HG02642 (cell line): ENCODE data around the gene GPX7.

Experiments used
- ATAC-seq: cut with Tn5 transposase; IDR thresholded peaks from one replicate; pipeline ENCODE4 v1.9.1; 2021; ENCODE audit warnings: mild to moderate bottlenecking; ENCODE audit not compliant: unreplicated experiment, poor library complexity

The GPX7 gene

GRCh38 chr1:52585474-52585873, 16.7 kb upstream of the GPX7 start:
- no peak for ATAC-seq

DNA sequence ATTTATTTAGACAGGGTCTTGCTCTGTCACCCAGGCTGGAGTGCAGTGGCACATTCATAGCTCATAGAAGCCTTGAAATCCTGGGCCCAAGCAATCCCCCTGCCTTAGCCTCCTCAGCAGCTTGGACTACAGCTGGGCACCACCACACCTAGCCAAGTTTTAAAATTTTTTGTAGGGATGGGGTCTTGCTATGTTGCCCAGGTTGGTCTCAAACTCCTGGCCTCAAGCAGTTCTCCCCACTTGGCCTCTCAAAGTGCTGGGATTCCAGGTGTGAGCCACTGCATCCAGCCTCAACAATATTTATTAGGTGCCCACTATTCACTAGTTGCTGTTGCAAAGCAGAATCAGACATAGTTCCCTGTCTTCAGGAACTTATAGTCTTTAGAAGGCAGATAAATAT, 14.1 kb upstream of the GPX7 start:
- no peak for ATAC-seq

DNA sequence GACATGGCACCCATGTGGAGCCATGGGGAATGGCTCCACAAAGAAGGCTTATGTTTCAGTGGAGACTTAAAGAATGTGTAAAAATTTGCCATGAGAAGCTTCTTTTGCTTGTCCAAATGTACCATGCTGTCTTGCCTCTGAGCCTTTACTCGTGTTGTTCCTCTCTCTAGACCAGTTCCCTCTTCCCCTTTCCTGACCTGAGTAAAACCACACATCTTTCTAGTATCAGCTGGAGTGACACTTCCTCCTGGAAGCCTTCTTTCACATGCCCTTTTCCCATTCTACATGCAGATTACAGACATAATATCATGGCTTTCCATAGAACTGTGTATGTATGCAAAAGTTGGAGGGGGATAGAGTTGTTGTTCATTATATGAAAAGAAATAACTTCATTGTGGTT, 13.6 kb upstream of the GPX7 start:
- no peak for ATAC-seq

DNA sequence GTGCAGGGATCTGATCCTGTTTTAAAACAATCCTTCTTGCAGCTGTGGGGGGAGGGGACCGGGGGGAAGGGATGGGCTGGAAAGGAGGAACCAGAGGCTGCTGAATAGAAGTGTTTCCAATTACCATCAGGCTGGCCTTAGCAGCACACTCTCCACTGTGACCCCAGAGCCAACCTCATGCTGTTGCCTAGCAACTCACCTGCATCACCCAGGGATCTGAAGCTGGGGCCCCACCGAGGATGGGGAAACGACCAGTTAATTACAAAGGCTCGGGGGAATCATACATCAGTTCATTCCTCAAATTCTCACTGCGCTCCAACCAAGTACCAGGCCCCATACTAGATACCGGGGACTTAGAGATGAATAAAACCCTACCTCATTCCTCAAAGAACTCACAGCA, 11.9 kb upstream of the GPX7 start:
- ATAC-seq = no peak

GRCh38 chr1:52592637-52593323, 9.4 kb upstream of the GPX7 start:
- ATAC-seq = no peak

DNA sequence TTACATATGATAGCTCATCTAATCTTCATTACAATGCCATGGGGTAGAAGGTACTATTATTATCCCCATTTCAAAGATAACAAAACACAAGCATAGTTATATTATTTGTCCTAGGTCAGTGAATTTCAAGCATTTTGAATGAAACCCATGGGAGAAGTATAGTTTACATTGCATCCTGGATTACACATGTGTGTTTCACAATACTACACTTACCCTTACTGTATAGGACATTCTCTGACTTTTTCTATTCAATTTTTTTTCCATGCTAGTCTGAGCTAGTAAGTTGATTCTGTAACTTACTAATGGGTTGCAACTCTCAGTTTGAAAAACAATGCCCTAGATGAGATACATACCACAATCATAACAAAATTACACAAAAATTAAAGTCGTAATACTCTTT, 8.7 kb upstream of the GPX7 start:
- no peak for ATAC-seq

- ATAC-seq = no peak
Observed at GRCh38 chr1:52595061-52595460, 7.1 kb upstream of the GPX7 start.

DNA sequence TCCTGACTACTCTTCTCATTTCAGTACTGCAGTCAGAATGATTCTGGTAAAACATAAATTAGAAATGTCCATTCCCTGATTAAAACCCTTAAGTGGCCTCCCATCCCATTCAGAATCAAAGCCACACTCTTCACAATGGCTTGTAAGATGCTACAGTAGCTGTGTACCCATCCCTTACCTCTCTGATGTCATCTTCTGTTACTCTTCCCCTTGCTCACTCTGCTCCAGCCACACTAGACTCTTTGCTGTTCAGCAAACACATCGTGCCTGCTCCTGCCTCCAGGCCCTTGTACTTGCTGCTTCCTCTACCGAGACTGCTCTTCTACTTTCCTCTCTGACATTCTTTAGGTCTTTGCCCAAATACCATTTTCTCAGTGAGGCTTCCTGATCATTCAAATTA, 4.3 kb upstream of the GPX7 start:
- ATAC-seq = no peak

- no peak for ATAC-seq
Observed at GRCh38 chr1:52598729-52599128, 3.4 kb upstream of the GPX7 start.

GRCh38 chr1:52599236-52599635, 2.9 kb upstream of the GPX7 start:
- no peak for ATAC-seq

DNA sequence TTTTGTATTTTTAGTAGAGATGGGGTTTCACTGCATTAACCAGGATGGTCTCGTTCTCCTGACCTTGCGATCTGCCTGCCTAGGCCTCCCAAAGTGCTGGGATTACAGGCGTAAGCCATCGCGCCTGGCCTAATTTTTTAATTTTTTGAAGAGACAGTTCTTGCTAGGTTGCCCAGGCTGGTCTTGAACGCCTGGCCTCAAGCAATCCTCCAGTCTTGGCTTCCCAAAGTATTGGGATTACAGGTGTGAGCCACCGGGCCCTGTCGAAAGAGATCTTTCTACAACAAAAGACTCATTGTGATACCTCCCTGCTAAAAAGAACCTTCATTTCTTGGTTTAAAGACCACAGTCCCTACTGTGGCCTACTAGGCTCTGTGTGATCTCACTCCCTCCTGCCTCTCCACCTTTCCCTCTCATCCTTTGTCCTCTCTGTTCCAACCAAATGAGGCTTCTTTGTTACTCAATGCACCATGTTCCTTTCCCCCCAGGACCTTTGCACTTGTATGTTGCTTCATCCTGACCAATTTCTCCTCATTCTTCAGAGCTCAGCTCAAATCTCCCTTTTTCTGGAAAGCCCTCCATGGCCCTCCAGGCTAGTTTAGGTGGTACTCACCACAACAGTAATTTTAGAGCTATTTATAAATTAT, 1.5 kb upstream of the GPX7 start:
- no peak for ATAC-seq

DNA sequence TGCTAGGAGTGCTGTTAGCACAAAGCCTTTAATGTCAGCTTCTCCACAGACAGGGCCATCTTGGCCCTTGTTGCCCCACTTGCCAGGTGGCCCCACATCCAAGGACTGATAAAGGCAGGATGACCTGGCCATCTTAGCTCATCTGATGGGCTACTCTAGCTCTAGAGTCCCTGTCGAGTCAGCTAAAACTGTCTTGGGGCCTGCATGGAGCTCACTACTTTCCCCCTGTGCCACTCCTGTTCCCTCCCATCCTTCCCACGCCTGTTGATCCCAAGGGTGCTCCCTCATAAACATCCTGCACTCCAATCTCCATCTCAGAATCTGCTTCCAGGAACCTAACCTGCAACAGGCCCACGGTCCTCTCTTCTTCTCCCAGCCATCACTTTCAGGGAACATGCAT, 652 bp upstream of the GPX7 start:
- no peak for ATAC-seq

GRCh38 chr1:52602856-52603600, 857 bp downstream of the GPX7 start:
- ATAC-seq = no peak

- no peak for ATAC-seq
Observed at GRCh38 chr1:52603630-52604029, 1.5 kb downstream of the GPX7 start.

DNA sequence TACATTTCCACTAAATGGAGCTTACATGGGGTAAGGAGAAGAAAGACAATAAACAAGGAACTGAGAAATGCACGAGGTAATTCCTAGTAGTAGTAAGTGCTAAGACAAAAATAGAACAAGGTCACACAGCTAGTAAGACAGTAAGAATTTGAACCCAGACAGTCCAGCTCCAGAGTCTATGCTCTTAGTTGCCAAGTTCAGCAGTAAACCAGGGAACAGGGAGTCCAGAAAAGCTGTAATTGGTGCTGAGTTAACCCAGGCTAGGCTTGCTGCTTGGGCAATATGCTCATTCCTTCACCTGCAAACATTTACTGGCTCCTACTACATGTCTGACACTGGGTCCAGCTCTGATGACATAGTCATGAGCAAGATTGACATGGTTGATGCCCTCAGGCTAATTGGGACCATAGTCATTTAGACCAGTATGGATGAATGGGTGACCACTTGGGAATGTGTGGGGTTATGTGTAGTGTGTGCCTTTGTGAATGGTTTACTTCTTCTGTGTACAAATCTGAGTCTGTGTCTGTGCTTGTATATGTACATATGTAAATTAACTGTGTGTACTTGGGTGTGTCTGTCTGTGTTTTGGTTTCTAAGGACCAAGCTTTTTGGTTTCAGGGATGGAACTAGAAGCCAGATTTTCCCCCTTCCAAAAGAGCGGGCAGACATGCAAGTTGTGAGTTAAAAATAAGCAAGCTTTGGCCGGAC, 2.0 kb downstream of the GPX7 start:
- no peak for ATAC-seq

- no peak for ATAC-seq
Observed at GRCh38 chr1:52613636-52614373, 11.6 kb downstream of the GPX7 start.

- ATAC-seq = no peak
Observed at GRCh38 chr1:52614671-52615070, 12.5 kb downstream of the GPX7 start.

- ATAC-seq = no peak
Observed at GRCh38 chr1:52615489-52616042, 13.4 kb downstream of the GPX7 start.

GRCh38 chr1:52621950-52622349, 19.8 kb downstream of the GPX7 start:
- no peak for ATAC-seq

DNA sequence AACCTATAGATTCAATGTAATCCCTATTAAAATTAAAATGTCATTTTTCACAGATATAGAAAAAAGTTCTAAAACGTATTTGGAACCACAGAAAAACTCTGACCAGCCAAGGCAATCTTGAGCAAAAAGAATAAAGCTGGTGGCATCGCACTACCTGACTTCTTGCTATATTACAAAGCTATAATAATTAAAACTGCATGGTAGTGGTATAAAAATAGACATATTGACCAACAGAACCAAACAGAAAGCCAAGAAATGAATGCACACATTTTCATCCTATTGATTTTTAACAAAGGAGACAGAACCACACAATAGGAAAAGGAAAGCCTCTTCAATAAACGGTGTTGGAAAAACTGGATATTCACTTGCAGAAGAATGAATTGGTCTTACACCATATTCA, 21.6 kb downstream of the GPX7 start:
- ATAC-seq = no peak
